Adrenal gland (tissue), 12 donors: ENCODE measurements around the gene RALGAPA1. TPM values are rescaled to one million over a fixed set of nuclear protein-coding genes. Genes with fewer than 3 reads are reported as not detected.

Experiments used
- DNase-seq, 7 donors: peaks; one replicate each; pipeline ENCODE4 v3.0.0-alpha.2; 2019 to 2020
- H3K27ac ChIP-seq, 5 donors: fragments of 200-600 bp; sonication (generic) in 4 of 5; 1 replicate in 3 of 5; 2 replicates in 2 of 5; pipeline versions ENCODE4 v1.5.1 to v1.8.0; 2016 to 2020; ENCODE audit warnings: mild to moderate bottlenecking in 1 of 5
- H3K27me3 ChIP-seq: fragments of 200-600 bp; 2 replicates; pipeline ENCODE4 v1.8.0; 2021
- H3K36me3 ChIP-seq, 2 donors: fragments of 200-600 bp; replicated peaks in 1 of 2; 1 replicate in 1 of 2; 2 replicates in 1 of 2; pipeline versions ENCODE4 v1.5.1 to v1.8.0; 2018 to 2022
- H3K4me1 ChIP-seq, 2 donors: fragments of 200-600 bp; replicated peaks in 1 of 2; 1 replicate in 1 of 2; 2 replicates in 1 of 2; pipeline versions ENCODE4 v1.5.1 to v1.8.0; 2018 to 2021
- H3K4me3 ChIP-seq, 4 donors: fragments of 200-600 bp; sonication (generic) in 3 of 4; one replicate each; pipeline ENCODE4 v1.5.1; 2016 to 2018
- H3K9me3 ChIP-seq, 3 donors: fragments of 200-600 bp; sonication (generic) in 1 of 3; replicated peaks in 1 of 3; 1 replicate in 2 of 3; 2 replicates in 1 of 3; pipeline versions ENCODE4 v1.5.1 to v1.8.0; 2016 to 2021
- CTCF ChIP-seq, 6 experiments: fragments of 450-650 bp in 4 of 6; fragments of 200-600 bp in 2 of 6; sonication (generic) in 1 of 6; IDR thresholded peaks; 1 replicate in 5 of 6; 2 replicates in 1 of 6; pipeline versions ENCODE4 v1.5.1 to v1.8.0; 2016 to 2021; ENCODE audit warnings: antibody characterized with exemption in 6 of 6, mild to moderate bottlenecking in 2 of 6, moderate library complexity in 1 of 6
- POLR2A ChIP-seq, 2 donors: fragments of 450-650 bp; IDR thresholded peaks; one replicate each; pipeline ENCODE4 v1.6.1; 2017; ENCODE audit warnings: antibody characterized with exemption in 2 of 2, mild to moderate bottlenecking in 2 of 2, moderate library complexity in 1 of 2
- WGBS, 4 donors: extraction: QIAGEN DNeasy Blood & Tissue Kit in 2 of 4; methylation state at CpG; one replicate each; pipeline versions ENCODE4 v1.1.5 to v1.1.7; 2013 to 2017; 5-methylcytosine and 5-hydroxymethylcytosine counted together
- intact Hi-C, 2 donors: fragments of 100-400 bp; cut with DNase I; formaldehyde crosslinking; loops; one replicate each; pipeline versions ENCODE4 v1.14.1 to v1.15.0; 2022 to 2023
- polyA plus RNA-seq, 3 donors: library from polyadenylated mRNA; stranded (reverse); fragments of 200-250 nt in 2 of 3; fragments of 350-450 nt in 1 of 3; fragmentation: Illumina TruSeq in 1 of 3; extraction: RNeasy Lipid Tissue Mini Kit (QIAGEN cat#74804) in 1 of 3; gene quantifications; one replicate each; pipeline ENCODE4 v1.2.3, GENCODE V29; 2013 to 2014
- total RNA-seq, 9 donors: library from RNA; depleted of rRNA in 4 of 9; stranded (reverse); fragments of >200 nt in 4 of 9; fragments of 120-200 nt in 1 of 9; fragmentation: NEBNext Ultra II Directional in 1 of 9; extraction: Animal tissue kit (Norgen Biotek cat#: 25700) in 1 of 9; gene quantifications; one replicate each; pipeline versions ENCODE4 v1.1.0 to v1.2.4, GENCODE V29; 2013 to 2023
- donor health status: healthy with polysubstance abuse.
- donor health status: Bipolar disorder and iron deficiency.
- donor health status: DM: yes; HTN: yes; CAD: no.
- donor health status: DM: no; HTN: no; CAD: no.
- donor health status: DM: no; HTN: no; CAD: no.
- donor health status: DM: yes; HTN: yes; CAD: no.

The RALGAPA1 gene
- total and polyA plus RNA-seq, 12 donors, result 31.7 to 116 (median 64.8) TPM

- no peaks in the 10 kb centered on the region for H3K36me3 ChIP-seq
- no peaks in the 10 kb centered on the region for H3K27me3 ChIP-seq
- no peak overlapping the region for H3K27ac ChIP-seq
- 89 to 91% (median 91%) methylated on average over 25 to 32 of the region's 32 CpGs for WGBS, 4 donors
- no peak for DNase-seq
- H3K4me1 ChIP-seq, result no peaks in the 10 kb centered on the region
- intact Hi-C loops, result no loop called here
- no peaks in the 10 kb centered on the region for H3K9me3 ChIP-seq
- TF ChIP-seq POLR2A (IDR thresholded peaks at IDR 0.05), result no peak
- H3K4me3 ChIP-seq, result no peak overlapping the region
Observed at GRCh38 chr14:35819591-35820540, 10.8 kb upstream of the RALGAPA1 start.

GRCh38 chr14:35818346-35819115 is 9.4 kb upstream of the RALGAPA1 start:
- Histone ChIP-seq H3K4me1 (no peaks in the 10 kb centered on the region), H3K27me3 (no peaks in the 10 kb centered on the region), H3K27ac (no peak overlapping the region), H3K4me3 (no peak overlapping the region), H3K9me3 (no peaks in the 10 kb centered on the region), H3K36me3 (no peaks in the 10 kb centered on the region)
- intact Hi-C loops, result no loop called here
- DNase-seq, result peak in 6 of 7 donors; percentile 37 to 73 (median 52)
- 61 to 67% (median 65%) methylated on average over 13 of the region's 13 CpGs for WGBS, 4 donors
- TF ChIP-seq POLR2A (IDR thresholded peaks at IDR 0.05) (no peak), CTCF (IDR thresholded peaks at IDR 0.05) (peak; percentile 65 to 77 (median 75))

- 30 to 38% (median 35%) methylated on average over 3 of the region's 3 CpGs for WGBS, 4 donors
- intact Hi-C loops, result no loop called here
- H3K9me3 ChIP-seq, result no peaks in the 10 kb centered on the region
- H3K36me3 ChIP-seq, result no peaks in the 10 kb centered on the region
- no peaks in the 10 kb centered on the region for H3K4me1 ChIP-seq
- H3K27ac ChIP-seq, result no peak overlapping the region
- H3K4me3 ChIP-seq, result no peak overlapping the region
- peak; percentile 51 to 81 (median 70) for DNase-seq
- peak; percentile 49 to 81 (median 54) for TF ChIP-seq CTCF (IDR thresholded peaks at IDR 0.05)
- no peak for TF ChIP-seq POLR2A (IDR thresholded peaks at IDR 0.05)
- no peaks in the 10 kb centered on the region for H3K27me3 ChIP-seq
Observed at GRCh38 chr14:35814371-35815005, 5.4 kb upstream of the RALGAPA1 start.

- Histone ChIP-seq H3K4me1 (peaks cover 14 to 22% of the 10 kb centered on the region in 2 donors), H3K9me3 (no peaks in the 10 kb centered on the region), H3K27me3 (no peaks in the 10 kb centered on the region), H3K27ac (no peak overlapping the region), H3K4me3 (peak overlapping the region in 1 of 4 donors; percentile 6), H3K36me3 (no peaks in the 10 kb centered on the region)
- WGBS, 4 donors, result 77 to 87% (median 82%) methylated on average over 4 of the region's 4 CpGs
- intact Hi-C loops, result no loop called here
- no peak for TF ChIP-seq POLR2A (IDR thresholded peaks at IDR 0.05)
- no peak for TF ChIP-seq CTCF (IDR thresholded peaks at IDR 0.05)
- DNase-seq, result no peak
Observed at GRCh38 chr14:35810963-35811362, 1.9 kb upstream of the RALGAPA1 start.
